HG02759 (cell line): ENCODE measurements around the gene FHOD1.

Source experiments
- ATAC-seq: cut with Tn5 transposase; IDR thresholded peaks from one replicate; pipeline ENCODE4 v1.9.1; 2021; ENCODE audit warnings: mild to moderate bottlenecking, moderate library complexity; ENCODE audit not compliant: unreplicated experiment

The FHOD1 gene

DNA sequence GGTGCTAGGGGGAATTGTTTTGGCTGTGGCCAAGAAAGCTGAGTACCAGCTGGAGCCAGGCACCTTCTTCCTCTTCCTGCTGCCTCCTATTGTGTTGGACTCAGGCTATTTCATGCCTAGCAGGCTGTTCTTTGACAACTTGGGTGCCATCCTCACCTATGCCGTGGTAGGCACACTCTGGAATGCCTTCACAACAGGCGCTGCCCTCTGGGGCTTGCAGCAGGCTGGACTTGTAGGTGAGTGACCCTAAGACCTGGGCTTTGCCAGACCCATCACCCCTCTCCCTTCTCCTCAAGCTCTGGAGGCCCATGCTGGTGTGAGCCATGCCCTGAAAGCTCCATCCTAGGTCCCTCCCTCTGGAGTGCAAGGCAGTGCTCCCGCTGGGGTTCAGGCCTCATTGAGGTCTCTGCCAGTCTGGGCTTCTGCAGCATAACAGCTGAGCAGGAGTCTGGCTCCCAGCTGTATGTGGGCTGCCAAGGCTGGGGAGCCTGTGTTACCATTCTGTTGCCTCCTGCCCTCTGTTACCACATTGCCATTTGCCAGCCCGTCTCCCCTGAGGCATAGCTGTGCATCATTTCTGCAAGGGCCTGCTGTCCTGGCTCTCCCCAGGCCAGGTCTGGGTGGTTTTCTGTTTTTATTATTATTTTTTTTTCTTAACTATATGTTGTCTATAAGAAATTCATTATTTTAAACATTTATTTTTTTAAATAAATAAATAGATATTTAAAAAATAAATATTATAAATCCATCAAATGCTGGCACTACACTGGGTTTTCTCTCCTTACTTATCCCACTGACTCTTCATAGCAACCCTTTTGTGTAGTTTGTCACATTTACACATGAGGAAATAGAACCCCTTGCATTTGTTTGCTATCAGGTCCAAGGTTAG, 5.6 kb upstream of the FHOD1 start:
- no peak for ATAC-seq

GRCh38 chr16:67250045-67250327, 2.7 kb upstream of the FHOD1 start:
- ATAC-seq, result no peak

- ATAC-seq, result no peak
These were observed 2.1 kb upstream of the FHOD1 start for GRCh38 chr16:67249178-67250044.

- ATAC-seq, result no peak
These were observed 1.3 kb upstream of the FHOD1 start, which contains the start of gene SLC9A5 for GRCh38 chr16:67248401-67249177. SLC9A5 (plus strand) TSS chr16:67248979; CDS start chr16:67249015, 36 bp downstream.

DNA sequence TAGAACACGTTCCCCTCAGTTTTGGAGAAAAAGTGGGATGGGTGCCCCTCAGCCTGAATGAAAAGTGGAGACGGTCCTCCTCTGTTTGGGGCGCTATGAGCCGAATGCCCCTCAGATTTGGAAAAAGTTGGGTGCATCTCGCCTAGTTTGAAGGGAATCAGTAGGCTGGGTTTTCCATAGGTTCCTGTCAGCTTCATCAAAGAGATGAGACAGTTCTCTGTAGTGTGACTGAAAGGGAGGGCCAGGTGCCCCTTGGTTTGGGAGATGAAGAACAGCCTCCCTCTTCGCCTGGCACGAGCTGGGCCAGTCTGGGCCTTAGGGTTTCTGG, 756 bp upstream of the FHOD1 start:
- ATAC-seq, result no peak

DNA sequence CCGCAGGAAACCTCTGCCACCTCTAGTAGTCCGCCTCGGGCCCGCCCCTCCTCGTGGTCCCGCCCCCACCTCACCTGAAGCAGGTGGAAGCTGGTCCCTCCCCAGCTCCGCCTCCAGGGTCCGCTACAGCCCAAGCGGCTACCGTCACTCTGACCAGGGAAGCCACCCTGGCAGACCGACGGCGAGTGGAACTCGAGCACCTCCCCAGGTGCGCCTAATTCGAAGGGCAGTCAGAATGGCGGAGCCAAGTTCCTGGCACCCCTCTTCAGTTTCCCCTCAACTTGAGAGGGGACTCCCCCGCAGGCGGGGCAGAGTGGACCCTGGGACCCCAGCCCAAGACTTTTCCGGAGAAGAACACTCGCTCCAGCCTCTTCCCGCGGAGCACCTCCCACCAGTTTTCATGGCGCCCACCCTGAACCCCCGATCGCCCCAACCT, 507 bp downstream of the FHOD1 start:
- ATAC-seq, result peak; percentile 4

- ATAC-seq, result peak; percentile 25
These were observed 1.1 kb downstream of the FHOD1 start for GRCh38 chr16:67246081-67246755.

GRCh38 chr16:67245674-67246080, 1.6 kb downstream of the FHOD1 start:
- ATAC-seq, result no peak

GRCh38 chr16:67245186-67245585, 2.1 kb downstream of the FHOD1 start:
- no peak for ATAC-seq

DNA sequence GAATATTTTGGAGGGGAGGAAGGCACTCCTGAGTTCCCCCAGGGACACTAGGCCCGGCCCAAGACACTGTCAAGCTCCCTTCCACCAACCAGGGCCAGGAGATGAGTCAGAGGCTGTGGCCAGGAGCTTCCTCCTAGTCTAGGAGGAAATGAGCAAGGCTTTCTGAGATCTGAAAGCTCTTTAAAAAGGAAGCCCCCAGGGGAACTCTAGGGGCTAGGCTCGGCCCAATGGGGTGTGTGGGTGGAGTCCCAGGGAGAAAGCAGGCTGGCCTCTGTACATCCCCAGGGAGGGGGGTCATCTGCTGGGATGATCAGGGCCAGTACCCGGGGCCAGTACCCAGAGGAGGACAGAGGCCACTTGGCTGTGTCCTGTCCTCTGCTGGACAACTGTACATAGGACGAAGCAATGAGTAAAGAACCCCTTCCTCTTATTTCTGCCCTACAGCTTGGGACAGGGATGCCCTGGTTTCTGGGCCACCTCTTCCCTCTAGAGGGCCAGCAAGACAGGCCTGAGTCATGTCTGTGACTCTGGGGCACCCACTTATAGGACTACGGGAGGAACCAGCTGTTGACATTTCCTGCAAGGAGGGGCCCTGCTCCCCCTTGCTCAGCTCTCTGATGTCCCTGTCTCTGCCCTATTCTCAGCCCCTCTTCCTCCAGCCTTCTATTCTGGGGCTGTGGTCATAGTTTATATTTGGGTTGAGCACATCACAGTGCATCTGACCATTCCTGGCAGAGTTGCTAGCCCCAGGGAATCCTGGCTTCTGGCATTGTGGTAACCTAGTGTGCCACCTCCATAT, 2.7 kb downstream of the FHOD1 start:
- peak; percentile 58 for ATAC-seq

DNA sequence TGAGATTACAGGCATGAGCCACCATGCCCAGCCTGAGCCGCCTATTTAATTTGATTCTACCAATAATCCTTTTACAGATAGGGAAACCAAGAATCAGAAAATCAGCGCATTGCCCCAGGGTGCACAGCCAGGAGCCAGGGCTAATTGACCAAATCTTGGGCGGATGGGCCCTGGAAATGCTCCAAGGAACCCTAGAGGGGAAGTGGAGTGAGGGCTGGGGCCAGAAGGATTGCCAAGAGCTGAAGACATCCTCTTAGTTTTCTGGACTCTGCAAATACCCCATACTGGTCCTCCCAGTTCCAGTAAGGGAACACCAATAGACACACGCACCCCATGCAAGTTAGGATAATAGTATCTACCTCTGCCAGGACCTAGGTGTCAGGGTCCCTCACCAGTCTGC, 3.8 kb downstream of the FHOD1 start:
- ATAC-seq, result no peak

DNA sequence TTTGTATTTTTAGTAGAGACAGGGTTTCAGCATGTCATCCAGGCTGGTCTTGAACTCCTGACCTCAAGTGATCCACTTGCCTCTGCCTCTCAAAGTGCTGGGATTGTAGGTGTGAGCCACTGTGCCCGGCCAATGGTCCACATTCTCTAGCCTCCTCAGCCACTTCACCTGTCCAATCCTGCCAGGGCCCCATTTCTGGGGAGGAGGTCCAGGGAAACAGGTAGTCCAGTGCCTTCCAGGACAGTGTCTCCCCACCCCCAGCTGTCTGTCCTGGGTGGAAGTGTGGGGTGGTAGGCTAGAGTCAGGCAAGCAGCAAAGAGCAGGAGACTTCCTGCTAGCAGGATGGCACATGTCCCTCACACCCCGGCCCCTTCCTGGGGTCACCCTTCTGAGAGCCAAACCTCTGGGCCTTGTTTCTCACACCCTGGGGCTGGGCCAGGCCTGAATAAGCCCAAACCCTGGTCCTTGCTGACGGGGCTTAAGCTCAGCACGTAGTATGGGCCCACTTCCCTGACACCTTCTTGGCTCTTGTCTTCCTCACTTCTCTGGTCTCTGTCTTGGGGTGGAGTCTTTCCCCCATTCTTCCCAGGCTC, 5.0 kb downstream of the FHOD1 start:
- ATAC-seq, result no peak

- ATAC-seq, result no peak
These were observed 6.0 kb downstream of the FHOD1 start for GRCh38 chr16:67241008-67241900.

- no peak for ATAC-seq
These were observed 6.8 kb downstream of the FHOD1 start for GRCh38 chr16:67240506-67240905.

DNA sequence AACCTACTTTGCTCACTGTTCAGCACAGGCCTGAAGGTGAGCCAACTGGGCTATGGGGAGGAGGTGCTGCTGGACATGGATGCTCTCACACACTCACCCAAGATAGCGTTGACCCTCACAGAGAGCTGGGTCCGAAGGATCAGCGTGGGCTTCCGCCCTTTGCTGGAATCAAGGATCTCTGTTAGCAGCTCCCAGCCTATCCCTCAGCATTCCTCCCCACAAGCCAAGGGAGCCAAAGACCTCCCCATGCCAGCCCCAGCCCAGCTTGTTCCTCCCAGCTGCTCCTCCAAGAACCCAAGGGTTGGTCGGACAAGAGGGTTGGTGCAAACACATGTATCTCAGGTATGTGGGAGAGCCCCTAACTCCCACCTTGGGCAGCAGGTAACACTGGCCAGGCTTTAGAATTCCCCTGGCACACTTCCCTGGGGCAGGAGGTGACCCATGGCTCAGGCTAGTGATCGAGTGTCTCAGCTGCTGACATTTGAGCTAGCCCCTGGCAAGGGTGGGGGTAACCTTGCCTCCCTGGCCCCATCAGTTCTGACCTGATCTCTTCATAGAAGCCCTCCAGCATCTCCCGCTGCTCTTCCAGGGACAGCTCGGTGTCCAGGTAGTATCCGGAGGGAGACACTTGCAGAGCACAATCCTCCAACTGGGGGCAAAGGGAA, 8.3 kb downstream of the FHOD1 start:
- ATAC-seq, result no peak

GRCh38 chr16:67238278-67238575, 9.1 kb downstream of the FHOD1 start:
- ATAC-seq, result no peak

DNA sequence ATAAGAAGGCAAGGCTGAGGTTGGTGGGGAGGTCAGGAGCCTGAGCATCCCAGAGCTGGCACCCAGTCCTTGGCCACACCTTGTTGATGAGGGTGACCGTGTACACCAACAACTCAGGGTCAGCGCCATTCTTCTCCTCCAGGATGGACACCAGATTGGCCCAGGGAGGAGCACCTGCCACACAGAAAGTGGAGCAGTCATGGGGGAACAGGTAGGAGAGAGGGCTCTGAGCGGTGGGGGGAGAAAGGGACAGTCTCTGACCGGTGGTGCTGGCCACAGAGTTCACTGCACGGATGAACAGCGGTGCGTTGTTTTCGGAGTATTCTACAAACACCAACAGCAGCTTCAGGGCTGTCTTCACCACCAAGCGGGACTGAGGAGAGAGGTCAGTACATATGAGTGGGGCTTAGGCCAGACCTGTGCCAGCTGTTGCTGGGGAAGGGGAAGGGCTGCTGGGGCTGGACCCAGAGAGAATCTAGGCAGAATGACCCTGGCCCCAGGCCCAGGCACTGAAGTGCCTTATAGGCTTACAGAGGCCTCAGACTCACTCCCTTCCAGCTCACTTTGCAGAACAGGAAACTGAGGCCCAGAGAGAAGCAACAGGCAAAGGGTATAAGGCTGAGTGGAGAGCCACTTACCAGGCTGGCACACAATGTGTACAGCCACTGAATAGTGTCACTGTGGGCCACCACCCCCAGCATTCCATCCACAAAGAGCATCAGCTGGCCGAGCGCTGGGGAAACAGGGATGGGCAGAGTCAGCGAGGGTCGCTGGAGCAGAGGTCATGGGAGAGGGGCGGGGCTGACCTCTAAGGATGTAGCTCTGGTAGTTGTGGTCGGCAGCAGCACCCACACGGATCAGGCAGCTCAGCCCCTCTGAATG, 9.6 kb downstream of the FHOD1 start:
- ATAC-seq, result no peak
